ENCODE measurements around the gene SLIT3.

Gene SLIT3

GRCh38 chr5:169299663-169300467 lies 1.1 kb downstream of the SLIT3 start:
- DNase-seq (ENCODE audit: low read depth in 1 of 2, low spot score in 1 of 2) = no peak

DNA sequence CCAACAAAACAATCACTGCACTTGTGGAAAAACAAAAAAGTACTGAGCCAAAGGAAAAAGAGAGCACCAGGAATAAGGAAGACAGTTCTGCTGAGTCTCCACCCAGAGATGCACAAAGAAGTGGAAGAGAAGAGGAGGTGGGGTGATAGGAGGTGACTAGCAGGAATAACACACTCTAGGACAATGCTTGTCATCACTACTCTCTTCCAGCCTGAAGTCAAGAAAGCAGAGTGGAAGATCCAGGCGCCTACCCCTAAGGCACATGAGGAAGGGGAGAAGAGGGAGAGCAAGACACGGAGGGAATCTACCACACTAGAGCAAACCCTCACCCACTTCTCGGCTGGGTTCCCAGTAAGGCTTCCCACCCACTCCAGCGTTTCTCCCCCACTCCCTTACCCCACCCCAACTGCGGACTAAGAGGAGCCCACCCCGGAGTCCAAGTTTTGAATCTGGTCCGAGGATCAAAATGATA lies 1.7 kb downstream of the SLIT3 start:
- DNase-seq (ENCODE audit: low read depth in 1 of 2, low spot score in 1 of 2) = no peak

DNA sequence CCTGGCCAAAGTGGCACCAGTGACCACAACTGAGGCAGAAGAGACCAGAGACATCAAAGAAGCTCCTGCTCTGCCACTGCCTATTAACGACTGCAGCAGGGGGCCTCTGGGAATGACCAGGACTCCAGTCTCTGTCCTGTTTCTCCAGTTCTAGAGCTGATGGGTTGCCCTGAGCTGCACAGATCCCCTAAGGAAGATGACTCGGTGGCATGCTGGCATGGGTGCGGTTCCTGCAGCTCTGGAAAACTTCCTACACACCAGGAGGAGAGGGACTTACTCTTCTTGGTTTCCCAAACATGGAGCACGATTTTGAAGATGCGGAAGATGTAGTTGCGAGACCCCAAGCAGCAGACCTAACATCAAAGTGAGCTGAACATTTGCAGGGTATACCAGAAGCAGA lies 2.7 kb downstream of the SLIT3 start:
- no peak for DNase-seq (ENCODE audit: low read depth in 1 of 2, low spot score in 1 of 2)

- DNase-seq (ENCODE audit: low read depth in 1 of 2, low spot score in 1 of 2) = no peak
Observed at GRCh38 chr5:169296419-169297143, 4.4 kb downstream of the SLIT3 start.

- no peak for DNase-seq (ENCODE audit: low read depth in 1 of 2, low spot score in 1 of 2)
Observed at GRCh38 chr5:169295306-169295705, 5.6 kb downstream of the SLIT3 start.

DNA sequence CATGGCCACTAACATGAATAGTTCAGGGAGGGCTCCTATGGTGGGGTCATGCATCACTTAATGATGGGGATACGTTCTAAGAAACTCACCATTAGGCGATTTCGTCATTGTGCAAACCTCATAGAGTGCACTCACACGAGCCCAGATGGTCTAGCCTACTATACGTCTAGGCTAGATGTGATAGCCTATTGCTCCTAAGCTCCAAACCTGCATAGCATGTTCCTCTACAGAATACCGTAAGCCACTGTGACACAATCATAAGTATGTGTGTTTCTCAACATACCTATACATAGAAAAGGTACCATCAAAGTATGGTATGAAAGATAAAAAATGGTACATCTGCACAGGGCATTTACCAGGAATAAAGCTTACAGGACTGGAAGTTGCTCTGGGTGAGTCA lies 6.3 kb downstream of the SLIT3 start:
- DNase-seq (ENCODE audit: low read depth in 1 of 2, low spot score in 1 of 2) = no peak

DNA sequence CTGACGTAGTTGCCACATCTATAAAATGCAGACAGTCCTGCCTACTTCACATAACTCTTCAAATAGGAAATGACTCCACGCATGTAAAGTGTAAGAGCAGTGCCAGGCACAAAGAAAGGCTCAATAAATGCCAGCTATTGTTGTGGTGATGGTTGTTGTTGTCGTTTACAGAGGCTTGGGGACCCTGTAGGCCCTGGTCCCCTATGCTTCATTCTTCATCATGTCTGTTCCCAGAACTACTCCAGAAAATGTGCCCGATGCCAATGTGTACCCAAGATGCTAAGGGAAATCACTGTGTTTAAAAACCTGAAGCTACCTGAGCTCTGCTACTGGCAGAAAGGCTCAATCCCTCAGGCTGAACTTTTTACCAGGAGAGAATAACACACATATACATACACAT lies 9.1 kb downstream of the SLIT3 start:
- DNase-seq (ENCODE audit: low read depth in 1 of 2, low spot score in 1 of 2) = no peak

DNA sequence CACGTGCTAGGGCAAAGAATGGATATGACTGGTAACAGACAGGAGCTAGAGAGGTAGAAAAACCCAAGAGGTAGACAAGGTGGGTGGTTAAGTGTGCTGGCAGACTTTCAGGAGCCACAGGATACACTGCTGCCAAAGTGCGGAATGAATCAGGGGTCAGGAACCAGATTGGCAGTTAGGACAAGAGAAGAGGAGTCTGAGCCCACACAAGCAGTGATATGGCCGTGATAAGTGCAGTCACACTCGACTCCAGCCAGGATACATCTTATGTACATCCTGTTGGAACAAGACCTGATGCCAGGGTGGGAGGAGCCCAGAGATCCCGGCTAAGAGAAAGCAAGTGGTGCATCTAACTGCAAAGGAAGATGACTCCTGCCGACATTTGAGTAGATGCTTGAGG lies 10.0 kb downstream of the SLIT3 start:
- no peak for DNase-seq (ENCODE audit: low read depth in 1 of 2, low spot score in 1 of 2)

- no peak for DNase-seq (ENCODE audit: low read depth in 1 of 2, low spot score in 1 of 2)
Observed at GRCh38 chr5:169289520-169289919, 11.4 kb downstream of the SLIT3 start.

GRCh38 chr5:169288066-169288930 lies 12.6 kb downstream of the SLIT3 start:
- DNase-seq (ENCODE audit: low read depth in 1 of 2, low spot score in 1 of 2) = no peak

DNA sequence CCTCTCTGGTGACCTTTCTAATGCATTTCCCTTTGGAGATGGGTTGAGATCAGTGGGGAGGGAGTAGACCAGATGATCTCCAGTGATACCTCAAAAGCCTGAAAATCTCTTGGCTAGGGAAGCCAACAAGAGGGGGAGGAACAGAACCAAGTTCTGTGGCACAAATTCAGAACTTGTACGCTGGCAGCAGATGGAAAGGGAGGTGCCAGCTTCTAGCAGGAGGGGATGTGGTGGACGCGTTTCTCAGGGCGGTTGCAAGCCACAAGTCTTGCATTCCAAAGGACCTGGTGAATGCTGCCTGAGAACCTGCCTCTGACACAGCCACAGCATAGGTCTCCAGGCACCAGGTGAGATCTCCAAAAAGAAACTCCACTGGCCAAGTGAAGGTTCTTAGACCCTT lies 13.4 kb downstream of the SLIT3 start:
- DNase-seq (ENCODE audit: low read depth in 1 of 2, low spot score in 1 of 2) = no peak

DNA sequence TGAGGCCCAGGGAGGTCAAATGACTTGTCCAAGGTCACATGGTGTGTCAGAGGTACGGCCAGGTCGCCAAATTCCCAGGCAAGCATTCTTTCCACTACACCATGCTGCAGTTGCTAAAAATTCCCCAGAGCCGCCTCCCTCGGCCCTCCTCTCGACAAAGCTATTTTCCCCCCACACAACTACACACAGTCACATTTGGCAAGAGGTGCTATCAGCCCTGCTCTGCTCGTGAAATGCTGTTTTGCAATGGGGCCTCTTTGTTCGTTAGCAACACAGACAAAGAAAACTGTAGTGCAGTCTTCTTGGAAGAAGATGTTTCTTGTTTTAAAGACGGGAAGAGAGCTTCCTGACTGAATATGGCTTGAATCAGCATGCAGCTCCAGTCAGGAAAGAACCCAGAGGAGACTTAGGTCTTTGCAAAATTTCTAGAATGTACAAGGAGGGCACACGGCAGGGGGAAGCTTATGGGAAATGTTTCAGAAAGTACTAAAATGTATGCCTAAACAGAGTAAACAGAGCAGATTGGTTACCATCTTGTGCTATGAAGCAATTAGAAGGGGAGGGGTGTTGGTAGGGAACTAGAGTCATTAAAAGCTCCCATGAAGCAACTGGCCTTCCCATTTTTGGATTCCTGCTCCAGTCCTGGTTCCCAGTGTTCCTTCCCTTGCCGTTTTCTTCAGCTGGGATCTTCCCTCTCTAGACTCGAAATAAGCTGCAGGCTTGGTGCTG lies 14.2 kb downstream of the SLIT3 start:
- DNase-seq (ENCODE audit: low read depth in 1 of 2, low spot score in 1 of 2) = no peak

- no peak for DNase-seq (ENCODE audit: low read depth in 1 of 2, low spot score in 1 of 2)
Observed at GRCh38 chr5:169283887-169284286, 17.1 kb downstream of the SLIT3 start.

DNA sequence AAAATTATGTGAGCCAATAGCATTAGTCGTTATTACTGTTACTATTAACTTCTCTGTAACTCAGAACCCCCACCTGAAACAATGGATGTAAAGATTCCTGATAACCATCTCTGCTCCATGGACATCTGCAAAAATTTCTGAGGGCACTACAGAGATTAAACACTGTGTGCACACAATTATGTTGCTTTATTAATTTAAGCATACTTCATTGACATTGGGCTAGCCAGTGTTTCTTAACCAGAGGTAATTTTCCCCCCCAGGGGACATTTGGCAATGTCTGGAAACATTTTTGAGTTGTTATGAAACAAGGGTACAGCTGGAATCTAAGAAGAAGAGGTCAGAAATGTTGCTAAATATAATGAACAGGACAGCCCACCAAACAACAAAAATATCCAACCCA lies 19.3 kb downstream of the SLIT3 start:
- DNase-seq (ENCODE audit: low read depth in 1 of 2, low spot score in 1 of 2) = no peak

DNA sequence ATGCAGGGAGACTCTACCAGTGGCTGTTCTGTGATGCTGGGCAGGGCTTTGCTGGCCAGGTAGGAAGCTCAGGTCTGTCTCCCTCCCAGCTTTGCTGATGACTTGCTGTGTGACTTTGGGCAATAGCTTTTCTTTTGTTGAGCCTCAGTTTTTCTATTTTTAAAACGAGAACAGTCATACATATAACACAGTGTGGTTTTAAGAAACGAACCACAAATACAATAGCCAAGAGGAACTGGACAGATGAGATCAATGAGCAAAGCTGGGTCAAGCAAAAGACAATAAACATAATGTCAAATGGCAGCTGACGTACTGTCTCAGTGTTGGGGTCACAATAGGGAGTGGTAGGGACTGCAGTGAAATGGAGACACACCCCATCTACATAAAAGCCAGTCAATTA lies 20.2 kb downstream of the SLIT3 start:
- no peak for DNase-seq (ENCODE audit: low read depth in 1 of 2, low spot score in 1 of 2)

DNA sequence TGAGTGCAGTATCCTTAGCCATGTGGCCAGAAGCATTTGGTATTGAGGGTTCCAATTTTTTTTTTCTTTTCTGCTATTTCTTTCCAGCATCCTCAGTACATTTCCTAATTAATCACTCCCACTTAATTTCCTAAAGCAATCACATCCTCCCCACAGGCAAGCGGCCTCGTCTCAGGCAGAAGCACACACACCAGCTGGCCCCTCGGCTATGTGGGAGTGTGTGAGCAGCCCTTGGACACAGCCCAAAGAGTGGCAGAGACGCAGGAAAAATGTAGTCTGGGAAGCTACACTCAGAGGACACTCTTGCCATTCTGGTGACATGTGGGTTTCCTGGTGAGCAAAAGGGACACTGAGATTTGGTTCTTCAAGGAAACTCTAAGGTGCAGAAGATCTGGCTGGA lies 20.7 kb downstream of the SLIT3 start:
- no peak for DNase-seq (ENCODE audit: low read depth in 1 of 2, low spot score in 1 of 2)

DNA sequence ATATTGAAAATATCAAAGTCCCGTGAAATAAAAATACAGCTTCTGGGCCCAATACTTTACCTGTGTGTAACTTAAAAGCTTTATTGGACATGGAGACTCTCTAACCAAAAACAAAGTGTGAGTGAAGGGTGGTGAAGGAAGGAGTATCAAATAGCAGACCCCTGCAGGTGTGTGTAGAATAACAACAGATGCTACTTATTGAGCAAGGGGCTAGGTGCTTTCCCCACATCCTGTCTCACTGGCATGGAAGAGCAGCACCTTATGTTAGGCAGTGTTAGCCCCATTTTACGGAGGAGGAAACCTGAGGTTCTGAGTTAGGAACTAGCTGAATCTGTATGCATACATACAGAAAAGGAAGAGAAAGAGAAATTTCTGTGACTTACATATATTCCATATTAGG lies 21.8 kb downstream of the SLIT3 start:
- DNase-seq (ENCODE audit: low read depth in 1 of 2, low spot score in 1 of 2) = no peak

- no peak for DNase-seq (ENCODE audit: low read depth in 1 of 2, low spot score in 1 of 2)
Observed at GRCh38 chr5:169273881-169274280, 27.1 kb downstream of the SLIT3 start.

GRCh38 chr5:169273451-169273850 lies 27.5 kb downstream of the SLIT3 start:
- no peak for DNase-seq (ENCODE audit: low read depth in 1 of 2, low spot score in 1 of 2)

DNA sequence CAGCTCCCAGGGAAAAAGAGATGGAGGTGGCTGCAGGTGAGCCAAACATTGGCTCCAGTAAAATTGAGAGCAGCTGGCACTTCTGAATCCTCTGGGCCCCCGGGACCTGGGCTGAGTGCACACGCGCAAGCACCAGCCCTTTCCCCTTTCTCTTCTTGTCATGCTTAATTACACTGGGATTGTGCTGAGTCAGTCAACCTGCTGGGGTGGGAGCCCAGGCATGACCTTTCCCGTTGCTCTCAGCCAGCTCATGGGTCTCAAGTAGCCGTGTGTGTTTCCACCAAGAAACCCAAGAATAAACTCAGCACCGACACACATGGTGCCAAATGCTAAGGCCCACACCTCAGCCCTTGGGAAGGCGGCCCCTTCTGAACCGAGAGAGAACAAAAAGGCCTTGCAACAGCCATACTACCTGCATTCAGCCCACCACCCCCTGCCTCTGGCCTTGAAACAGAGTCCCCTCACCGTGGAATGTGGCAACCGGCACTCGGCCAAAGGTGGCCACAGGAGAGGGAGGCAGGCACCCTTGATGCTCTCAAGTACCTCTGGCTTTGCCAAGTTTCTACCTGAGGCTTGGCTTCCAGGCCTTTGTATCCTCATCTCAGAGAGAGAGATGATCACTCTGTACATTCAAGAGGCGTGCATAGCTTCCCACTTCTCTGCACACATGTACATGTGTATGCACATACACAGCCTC lies 28.1 kb downstream of the SLIT3 start:
- no peak for DNase-seq (ENCODE audit: low read depth in 1 of 2, low spot score in 1 of 2)

All from stimulated activated CD4-positive, alpha-beta T cell treated with anti-CD3 and anti-CD28 coated beads, Interleukin-15, amount 100 ng/mL, for 1 hour (primary cell).